ENCODE measurements around the gene ZNF419. TPM values are rescaled to one million over a fixed set of nuclear protein-coding genes. Genes with fewer than 3 reads are reported as not detected.

The ZNF419 gene
- total RNA-seq, result 21.7 TPM

DNA sequence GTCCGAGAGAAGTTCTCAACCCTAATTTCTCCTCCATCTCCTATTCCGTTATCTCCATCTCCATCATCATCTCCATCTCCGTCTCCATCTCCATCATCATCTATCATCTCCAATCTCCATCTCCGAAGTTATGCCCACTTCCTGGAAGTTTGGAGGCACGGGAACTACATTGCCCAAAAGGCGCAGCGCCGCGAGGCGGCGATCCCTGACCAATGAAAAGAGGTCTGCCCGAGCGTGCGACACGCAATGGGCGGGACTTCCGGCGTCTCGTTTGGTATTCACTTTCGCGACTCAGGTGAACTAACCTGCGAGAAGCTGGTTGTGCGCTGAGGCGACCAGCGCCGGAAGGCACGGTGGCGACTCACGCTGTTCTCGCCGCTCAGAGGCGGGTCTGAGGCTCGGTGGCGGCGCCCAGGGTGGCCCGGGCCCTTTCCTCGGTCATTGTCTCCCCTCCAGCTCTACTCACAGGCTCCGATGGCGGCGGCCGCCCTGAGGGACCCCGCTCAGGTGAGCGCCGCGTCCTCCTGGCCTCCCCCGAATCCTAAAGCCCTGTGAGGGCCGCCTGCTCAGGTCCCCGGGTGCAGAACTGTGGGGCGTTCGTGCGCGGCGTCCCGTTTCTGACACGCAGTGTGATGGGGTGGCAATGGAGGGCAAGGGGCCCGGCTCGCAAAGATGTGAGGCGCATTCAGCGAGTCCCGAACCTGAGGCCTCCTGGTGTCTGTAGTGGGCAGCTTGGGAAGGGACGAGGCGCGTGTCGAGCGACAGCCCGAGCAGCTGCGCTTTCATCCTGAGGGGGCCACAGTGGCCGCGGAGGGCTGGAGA lies at the start of gene ZNF419:
Gene ZNF419 (plus strand): TSS at position 274 of the 822 bp plus-strand sequence. CDS start 201 bp downstream, at position 475.

DNA sequence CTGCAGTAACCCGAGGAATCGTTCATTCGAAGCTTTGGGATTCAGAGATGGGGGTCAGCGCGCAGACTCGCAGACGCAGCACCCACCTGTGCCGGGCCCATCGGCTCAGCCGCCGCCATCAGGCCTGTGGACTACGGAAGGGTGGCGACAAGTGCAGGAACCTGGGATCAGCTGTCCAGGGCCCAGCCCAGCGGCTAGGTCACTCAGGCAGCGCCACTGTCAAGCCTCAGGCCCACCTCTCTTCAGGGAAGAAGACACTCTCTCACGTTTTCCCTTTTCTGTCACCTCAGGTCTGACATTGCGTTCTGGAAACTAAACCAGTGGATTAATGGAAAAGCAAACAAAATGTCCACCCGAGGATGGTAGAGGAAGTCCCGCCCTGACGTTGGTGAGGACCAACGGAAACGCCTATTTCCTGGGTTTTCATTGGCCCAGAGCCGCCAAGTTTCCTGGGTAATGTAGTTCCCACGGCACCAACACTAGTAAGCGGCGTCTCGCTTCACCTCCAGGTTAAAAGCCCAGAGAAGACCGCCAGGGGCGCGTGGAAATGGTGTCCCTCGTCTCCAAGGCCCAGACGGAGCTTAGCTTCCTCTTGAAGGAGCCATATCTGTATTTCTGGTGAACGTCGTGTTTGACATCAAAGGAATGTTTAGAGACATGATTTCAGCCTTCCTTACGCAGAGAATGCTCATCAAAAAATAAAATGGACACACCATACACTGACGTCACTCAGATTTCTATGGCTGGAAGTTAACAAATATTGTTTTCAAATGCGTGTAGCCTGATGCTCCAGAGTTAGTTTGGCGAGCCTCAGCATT lies 10.2 kb upstream of the ZNF419 start, which contains the start of gene ZNF772:
Gene ZNF772 (minus strand): TSS at position 376 of the 818 bp plus-strand sequence. CDS start 257 bp downstream, at position 119.

DNA sequence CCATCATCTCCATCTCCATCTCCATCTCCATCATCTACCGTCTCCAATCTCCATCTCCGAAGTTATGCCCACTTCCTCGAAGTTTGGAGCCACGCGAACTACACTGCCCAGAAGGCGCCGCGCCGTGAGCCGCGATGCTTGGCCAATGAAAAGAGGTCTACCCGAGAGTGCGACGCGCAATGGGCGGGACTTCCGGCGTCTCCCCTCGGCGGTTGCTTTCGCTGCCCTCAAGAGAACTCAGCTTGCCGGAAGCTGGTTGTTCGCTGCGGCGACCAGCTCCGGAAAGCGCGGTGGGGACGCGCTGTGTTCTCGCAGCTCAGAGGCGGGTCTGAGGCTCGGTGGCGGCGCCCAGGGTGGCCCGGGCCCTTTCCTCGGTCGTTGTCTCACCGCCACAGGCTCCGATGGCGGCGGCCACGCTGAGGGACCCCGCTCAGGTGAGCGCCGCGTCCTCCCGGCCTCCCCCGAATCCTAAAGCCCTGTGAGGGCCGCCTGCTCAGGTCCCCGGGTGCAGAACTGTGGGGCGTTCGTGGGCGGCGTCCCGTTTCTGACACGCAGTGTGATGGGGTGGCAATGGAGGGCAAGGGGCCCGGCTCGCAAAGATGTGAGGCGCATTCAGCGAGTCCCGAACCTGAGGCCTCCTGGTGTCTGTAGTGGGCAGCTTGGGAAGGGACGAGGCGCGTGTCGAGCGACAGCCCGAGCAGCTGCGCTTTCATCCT lies 12.3 kb downstream of the ZNF419 start, which contains the start of gene ZNF773:
Gene ZNF773 (plus strand): TSS at position 259 of the 716 bp plus-strand sequence. CDS start 143 bp downstream, at position 402.

DNA sequence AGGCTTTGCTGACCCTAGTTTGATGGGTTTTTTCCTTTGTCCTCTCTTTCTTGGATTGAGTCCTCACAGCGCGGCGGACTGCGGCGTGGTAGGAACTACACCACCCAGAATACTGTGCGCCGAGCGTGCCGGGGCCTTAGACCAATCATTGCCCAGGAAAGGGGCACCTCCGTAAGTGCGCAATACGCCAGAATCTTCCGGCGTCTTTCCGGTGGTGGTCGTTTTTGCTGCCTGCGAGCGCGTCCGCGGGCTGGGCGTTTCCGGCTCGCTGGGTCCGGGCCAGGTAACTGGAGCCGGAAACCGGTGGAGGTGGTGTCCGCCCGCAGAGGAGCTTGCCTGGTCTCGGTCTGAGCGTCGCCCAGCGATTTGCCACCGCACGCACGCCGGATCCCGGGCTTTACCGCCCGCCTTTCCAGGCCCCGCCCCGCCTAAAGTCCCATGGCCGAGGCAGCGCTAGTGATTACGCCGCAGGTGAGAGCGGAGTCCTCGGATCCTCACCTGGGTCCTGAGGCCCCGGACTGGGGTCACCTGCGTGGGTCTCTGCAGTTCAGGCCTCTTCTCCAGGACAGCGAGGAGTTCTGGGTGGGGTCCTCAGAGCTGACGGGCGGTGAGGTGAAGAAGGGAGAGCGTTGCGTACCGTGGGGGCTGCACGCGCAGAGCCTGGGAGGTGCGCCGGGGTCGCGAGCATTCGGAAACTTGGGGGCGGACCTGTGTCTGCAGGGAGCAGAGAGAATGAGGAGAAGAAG lies 39.8 kb downstream of the ZNF419 start, which contains the start of gene ZNF549:
Gene ZNF549 (plus strand): TSS at position 221 of the 746 bp plus-strand sequence. CDS start 218 bp downstream, at position 439.

Small RNA genes within 50 kb of the gene (small RNA-seq; reads per million reads assigned to genes)
- gene VN1R107P, result not detected

Other genes with a start within 250 kb of the ZNF419 start
- gene ZNF805, start 247.1 kb upstream of the ZNF419 start, total RNA-seq, result 30.2 TPM
- 128 TPM for gene ZNF460, start 207.3 kb upstream of the ZNF419 start, total RNA-seq
- gene ZNF543, start 167.3 kb upstream of the ZNF419 start, total RNA-seq, result 26.5 TPM
- 19.8 TPM for gene ZNF304, start 136.5 kb upstream of the ZNF419 start, total RNA-seq
- gene TRAPPC2B, start 124.2 kb upstream of the ZNF419 start, total RNA-seq, result 20.5 TPM
- gene ZNF547, start 124.2 kb upstream of the ZNF419 start, total RNA-seq, result 7.8 TPM
- 35.1 TPM for gene ZNF548, start 97.9 kb upstream of the ZNF419 start, total RNA-seq
- 30.7 TPM for gene ZNF17, start 76.6 kb upstream of the ZNF419 start, total RNA-seq
- 33.9 TPM for gene ZNF749, start 52.4 kb upstream of the ZNF419 start, total RNA-seq
- 5.5 TPM for gene VN1R1, start 30.6 kb upstream of the ZNF419 start, total RNA-seq
- gene ZNF772, start 10.2 kb upstream of the ZNF419 start, total RNA-seq, result 66.7 TPM
- gene ZNF773, start 12.2 kb downstream of the ZNF419 start, total RNA-seq, result 18.7 TPM
- gene ZNF549, start 39.6 kb downstream of the ZNF419 start, total RNA-seq, result 19.6 TPM
- 13.4 TPM for gene ZNF550, start 72.1 kb downstream of the ZNF419 start, total RNA-seq
- 14.1 TPM for gene ZNF416, start 91.2 kb downstream of the ZNF419 start, total RNA-seq
- 24.2 TPM for gene ZIK1, start 96.4 kb downstream of the ZNF419 start, total RNA-seq
- gene ZNF530, start 112.1 kb downstream of the ZNF419 start, total RNA-seq, result 5.3 TPM
- gene ZNF134, start 126.5 kb downstream of the ZNF419 start, total RNA-seq, result 39.7 TPM
- 30.7 TPM for gene ZNF211, start 145.4 kb downstream of the ZNF419 start, total RNA-seq
- gene ZSCAN4, start 181.2 kb downstream of the ZNF419 start, total RNA-seq, result not detected
- gene ZNF551, start 194.2 kb downstream of the ZNF419 start, total RNA-seq, result 16.1 TPM
- gene ZNF154, start 221.5 kb downstream of the ZNF419 start, total RNA-seq, result 31.4 TPM
- 27.0 TPM for gene ZNF671, start 239.9 kb downstream of the ZNF419 start, total RNA-seq